Panc1 (cell line): ENCODE measurements around the gene IRF6.

ENCODE experiments used
- CTCF ChIP-seq: fragments of 450-650 bp; IDR thresholded peaks from 2 replicates; pipeline ENCODE4 v1.5.1; 2017; ENCODE audit warnings: mild to moderate bottlenecking
- REST ChIP-seq, 2 experiments: IDR thresholded peaks; 2 replicates each; pipeline ENCODE4 v1.6.1; 2011 to 2012; ENCODE audit warnings: low read depth in 2 of 2, control low read depth in 1 of 2, low read length in 1 of 2, mild to moderate bottlenecking in 1 of 2, moderate library complexity in 1 of 2; ENCODE audit not compliant: insufficient read depth in 1 of 2
- SIN3A ChIP-seq: IDR thresholded peaks from 2 replicates; pipeline ENCODE4 v1.6.1; 2012; ENCODE audit warnings: low read depth, mild to moderate bottlenecking, low read length, moderate library complexity, borderline replicate concordance; ENCODE audit not compliant: insufficient read depth

- no peak for TF ChIP-seq CTCF
- TF ChIP-seq REST (IDR thresholded peaks at IDR 0.05; ENCODE audit: insufficient read depth in 1 of 2, low read depth in 2 of 2, low read length in 1 of 2), result no peak
- TF ChIP-seq SIN3A, result no peak
Measured at GRCh38 chr1:209774592-209774991, 31.4 kb downstream of the IRF6 start.
